Gastrocnemius medialis (tissue), 4 donors: ENCODE data around the gene KRT13. TPM values are rescaled to one million over a fixed set of nuclear protein-coding genes. Genes with fewer than 3 reads are reported as not detected.

Experiments
- ATAC-seq, 2 donors: fragments of 150-250 bp; one replicate each; pipeline ENCODE4 v1.9.1; 2016
- DNase-seq, 2 donors: peaks; one replicate each; pipeline ENCODE4 v3.0.0-alpha.2; 2019
- H3K27ac ChIP-seq, 4 donors: fragments of 200-600 bp; sonication (generic); 1 replicate in 1 of 4; 2 replicates in 3 of 4; pipeline ENCODE4 v1.5.1; 2016 to 2018; ENCODE audit warnings: mild to moderate bottlenecking in 2 of 4, moderate library complexity in 1 of 4
- H3K27me3 ChIP-seq, 3 donors: fragments of 200-600 bp; sonication (generic) in 2 of 3; 1 replicate in 1 of 3; 2 replicates in 2 of 3; pipeline versions ENCODE4 v1.5.1 to v1.6.0; 2016 to 2019; ENCODE audit warnings: mild to moderate bottlenecking in 1 of 3, moderate library complexity in 1 of 3
- H3K36me3 ChIP-seq, 2 donors: fragments of 200-600 bp; sonication (generic) in 1 of 2; one replicate each; pipeline ENCODE4 v1.5.1; 2017 to 2018
- H3K4me1 ChIP-seq, 2 donors: fragments of 200-600 bp; sonication (generic) in 1 of 2; one replicate each; pipeline ENCODE4 v1.5.1; 2016 to 2017; ENCODE audit warnings: mild to moderate bottlenecking in 2 of 2
- H3K4me3 ChIP-seq, 4 donors: fragments of 200-600 bp; sonication (generic) in 3 of 4; 1 replicate in 1 of 4; 2 replicates in 3 of 4; pipeline ENCODE4 v1.5.1; 2016 to 2019; ENCODE audit warnings: mild to moderate bottlenecking in 2 of 4
- H3K9me3 ChIP-seq, 3 donors: fragments of 200-600 bp; sonication (generic) in 2 of 3; 1 replicate in 1 of 3; 2 replicates in 2 of 3; pipeline ENCODE4 v1.5.1; 2016 to 2019
- POLR2A ChIP-seq, 2 donors: fragments of 450-650 bp; IDR thresholded peaks; one replicate each; pipeline ENCODE4 v1.6.1; 2017; ENCODE audit warnings: antibody characterized with exemption in 2 of 2, mild to moderate bottlenecking in 2 of 2, moderate library complexity in 2 of 2
- in situ Hi-C, 4 donors: fragments of 200-750 bp; cut with MboI; loops; one replicate each; pipeline versions ENCODE4 v1.15.0 to v1.8.0; 2017; ENCODE audit warnings: low sequenced_read_pairs in 4 of 4
- intact Hi-C: fragments of 100-400 bp; cut with DNase I; formaldehyde crosslinking; loops from one replicate; pipeline ENCODE4 v1.15.1; 2023; ENCODE audit warnings: low total_unique reads
- total RNA-seq, 4 donors: library from RNA; depleted of rRNA; stranded (reverse); fragments of >200 nt; gene quantifications; one replicate each; pipeline versions ENCODE4 v1.1.0 to v1.2.3, GENCODE V29; 2016
- TF ChIP-seq, protein P1 (sequence below), 5 experiments: fragments of 450-650 bp in 3 of 5; fragments of 200-600 bp in 2 of 5; sonication (generic) in 2 of 5; IDR thresholded peaks in 4 of 5; conservative IDR thresholded peaks in 1 of 5; 1 replicate in 4 of 5; 2 replicates in 1 of 5; pipeline ENCODE4 v1.5.1; 2016 to 2019; ENCODE audit warnings: antibody characterized with exemption in 5 of 5, mild to moderate bottlenecking in 3 of 5, moderate library complexity in 3 of 5

The KRT13 gene
- total RNA-seq, 4 donors from 2014 or later = not detected

DNA sequence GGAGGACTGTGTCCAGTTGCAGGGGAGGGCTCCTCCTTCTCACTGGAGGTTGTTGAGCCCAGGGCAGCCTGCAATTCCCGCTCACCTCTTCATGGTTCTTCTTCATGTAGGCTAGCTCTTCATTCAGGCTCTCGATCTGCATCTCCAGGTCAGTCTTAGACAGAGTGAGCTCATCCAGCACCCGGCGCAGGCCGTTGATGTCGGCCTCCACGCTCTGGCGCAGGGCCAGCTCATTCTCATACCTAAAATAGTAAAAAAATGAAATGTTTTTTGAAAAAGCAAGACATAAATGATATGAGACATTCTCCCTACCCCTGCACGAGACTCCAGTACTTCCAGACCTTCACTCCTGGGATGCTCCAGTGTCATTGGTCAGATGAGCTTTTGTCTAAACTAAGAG is 2.2 kb downstream of the KRT13 start:
- in situ Hi-C loops (no loop called here), intact Hi-C loops (no loop called here)
- H3K27ac ChIP-seq = no peak overlapping the region
- H3K27me3 ChIP-seq = no peaks in the 10 kb centered on the region
- no peaks in the 10 kb centered on the region for H3K4me1 ChIP-seq
- H3K9me3 ChIP-seq = no peaks in the 10 kb centered on the region
- TF ChIP-seq, protein P1, sequence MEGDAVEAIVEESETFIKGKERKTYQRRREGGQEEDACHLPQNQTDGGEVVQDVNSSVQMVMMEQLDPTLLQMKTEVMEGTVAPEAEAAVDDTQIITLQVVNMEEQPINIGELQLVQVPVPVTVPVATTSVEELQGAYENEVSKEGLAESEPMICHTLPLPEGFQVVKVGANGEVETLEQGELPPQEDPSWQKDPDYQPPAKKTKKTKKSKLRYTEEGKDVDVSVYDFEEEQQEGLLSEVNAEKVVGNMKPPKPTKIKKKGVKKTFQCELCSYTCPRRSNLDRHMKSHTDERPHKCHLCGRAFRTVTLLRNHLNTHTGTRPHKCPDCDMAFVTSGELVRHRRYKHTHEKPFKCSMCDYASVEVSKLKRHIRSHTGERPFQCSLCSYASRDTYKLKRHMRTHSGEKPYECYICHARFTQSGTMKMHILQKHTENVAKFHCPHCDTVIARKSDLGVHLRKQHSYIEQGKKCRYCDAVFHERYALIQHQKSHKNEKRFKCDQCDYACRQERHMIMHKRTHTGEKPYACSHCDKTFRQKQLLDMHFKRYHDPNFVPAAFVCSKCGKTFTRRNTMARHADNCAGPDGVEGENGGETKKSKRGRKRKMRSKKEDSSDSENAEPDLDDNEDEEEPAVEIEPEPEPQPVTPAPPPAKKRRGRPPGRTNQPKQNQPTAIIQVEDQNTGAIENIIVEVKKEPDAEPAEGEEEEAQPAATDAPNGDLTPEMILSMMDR (IDR thresholded peaks at IDR 0.05 in 4 of 5, conservative IDR thresholded peaks at IDR 0.05 in 1 of 5) = no peak
- TF ChIP-seq POLR2A (IDR thresholded peaks at IDR 0.05) = no peak
- no peak overlapping the region for H3K4me3 ChIP-seq
- DNase-seq (no peak), ATAC-seq (no peak)
- H3K36me3 ChIP-seq = no peaks in the 10 kb centered on the region

DNA sequence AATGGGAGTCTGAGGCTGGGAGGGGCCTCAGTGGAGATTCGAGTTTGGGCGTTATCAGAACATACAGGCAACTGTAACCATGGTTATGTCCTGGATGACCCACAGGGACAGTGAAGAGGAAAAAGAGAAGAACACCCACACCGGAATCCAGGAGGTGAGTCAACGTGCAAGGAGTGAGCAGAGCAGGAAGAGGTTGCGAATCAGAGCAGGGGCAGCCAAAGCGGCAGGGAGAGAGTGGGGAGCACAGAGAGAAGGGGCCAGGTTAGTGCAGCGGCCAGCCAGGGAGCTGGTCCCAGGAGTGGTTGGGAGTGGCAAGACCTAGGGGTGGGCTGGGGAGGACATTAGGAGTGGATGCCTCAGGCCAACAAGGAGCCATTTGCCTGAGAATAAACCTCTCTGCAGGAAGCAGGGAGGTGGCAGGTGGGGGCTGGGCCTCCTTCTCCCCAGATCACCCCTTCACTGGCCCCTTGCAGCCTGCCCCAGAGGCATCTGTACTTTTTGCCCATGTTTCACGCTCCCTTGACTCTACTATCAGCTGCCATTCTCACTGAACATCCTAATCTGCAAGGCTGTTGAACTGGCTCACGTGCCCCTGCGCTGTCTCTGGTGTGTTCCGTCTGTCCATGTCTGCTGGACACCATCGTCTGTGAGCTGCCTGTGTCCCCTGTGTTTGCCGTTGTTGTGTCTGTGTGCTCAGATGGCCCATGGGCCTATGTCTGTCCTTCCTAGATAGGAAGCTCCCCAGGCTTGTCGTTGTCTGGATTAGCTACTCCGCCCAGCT is 5.1 kb downstream of the KRT13 start:
- Histone ChIP-seq H3K4me3 (no peak overlapping the region), H3K27me3 (no peaks in the 10 kb centered on the region), H3K4me1 (no peaks in the 10 kb centered on the region), H3K27ac (no peak overlapping the region), H3K36me3 (no peaks in the 10 kb centered on the region), H3K9me3 (no peaks in the 10 kb centered on the region)
- intact Hi-C loops (no loop called here), in situ Hi-C loops (no loop called here)
- ATAC-seq (no peak), DNase-seq (no peak)
- TF ChIP-seq POLR2A (IDR thresholded peaks at IDR 0.05) = no peak

DNA sequence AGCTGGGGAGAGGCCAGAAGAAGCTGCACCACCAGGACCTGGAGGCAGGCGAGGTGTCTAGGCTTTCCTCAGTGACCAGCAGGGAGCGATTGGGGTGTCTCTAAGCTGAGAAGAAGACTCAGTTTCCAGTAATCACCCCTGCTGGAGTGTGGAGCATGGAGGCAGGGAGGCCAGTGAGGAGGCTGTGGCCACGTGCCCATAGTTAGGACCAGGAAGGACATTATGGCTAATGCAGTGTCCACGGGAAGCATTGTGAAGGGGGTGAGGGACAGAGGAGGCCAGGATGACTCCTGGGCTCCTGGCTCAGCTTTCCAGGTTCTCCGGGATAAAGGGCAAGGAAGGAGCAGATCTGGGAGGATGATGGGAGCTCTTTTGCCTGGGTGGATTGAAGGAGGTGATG is 5.7 kb downstream of the KRT13 start:
- in situ Hi-C loops (loop anchor here in 1 of 4 donors (25.0 kb wide), 1 partner anchor 587 kb away; no protein-coding TSS in a partner anchor), intact Hi-C loops (no loop called here)
- H3K36me3 ChIP-seq = no peaks in the 10 kb centered on the region
- no peak overlapping the region for H3K27ac ChIP-seq
- no peaks in the 10 kb centered on the region for H3K9me3 ChIP-seq
- DNase-seq (no peak), ATAC-seq (no peak)
- no peak for TF ChIP-seq POLR2A (IDR thresholded peaks at IDR 0.05)
- TF ChIP-seq, protein P1 (IDR thresholded peaks at IDR 0.05 in 4 of 5, conservative IDR thresholded peaks at IDR 0.05 in 1 of 5) = no peak
- H3K4me3 ChIP-seq = no peak overlapping the region
- no peaks in the 10 kb centered on the region for H3K27me3 ChIP-seq
- no peaks in the 10 kb centered on the region for H3K4me1 ChIP-seq

DNA sequence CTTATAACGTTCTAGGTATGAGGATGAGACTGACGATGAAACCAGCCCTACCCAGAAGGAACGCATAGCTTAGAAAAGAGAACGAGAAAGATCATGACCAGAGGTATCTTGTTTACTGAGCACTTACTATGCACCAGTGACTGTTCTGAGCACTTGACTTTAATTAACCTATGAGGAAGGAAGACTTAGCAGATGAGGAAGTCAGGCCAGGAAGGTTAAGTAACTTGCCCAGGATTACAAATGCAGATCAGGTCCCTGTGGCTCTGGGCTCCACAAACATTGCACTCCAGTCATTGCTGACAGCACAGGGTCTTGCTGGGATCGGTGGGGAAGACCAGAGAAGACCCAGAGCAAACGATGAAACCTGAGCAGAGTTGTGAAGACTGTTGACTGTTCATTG is 7.1 kb downstream of the KRT13 start:
- Histone ChIP-seq H3K27me3 (no peaks in the 10 kb centered on the region), H3K4me3 (no peak overlapping the region), H3K36me3 (no peaks in the 10 kb centered on the region), H3K27ac (no peak overlapping the region), H3K4me1 (no peaks in the 10 kb centered on the region), H3K9me3 (no peaks in the 10 kb centered on the region)
- TF ChIP-seq, protein P1 (IDR thresholded peaks at IDR 0.05 in 4 of 5, conservative IDR thresholded peaks at IDR 0.05 in 1 of 5) = no peak
- TF ChIP-seq POLR2A (IDR thresholded peaks at IDR 0.05) = no peak
- ATAC-seq (no peak), DNase-seq (no peak)
- intact Hi-C loops = no loop called here
- in situ Hi-C loops = loop anchor here in 1 of 4 donors (25.0 kb wide), 1 partner anchor 586 kb away; no protein-coding TSS in a partner anchor

DNA sequence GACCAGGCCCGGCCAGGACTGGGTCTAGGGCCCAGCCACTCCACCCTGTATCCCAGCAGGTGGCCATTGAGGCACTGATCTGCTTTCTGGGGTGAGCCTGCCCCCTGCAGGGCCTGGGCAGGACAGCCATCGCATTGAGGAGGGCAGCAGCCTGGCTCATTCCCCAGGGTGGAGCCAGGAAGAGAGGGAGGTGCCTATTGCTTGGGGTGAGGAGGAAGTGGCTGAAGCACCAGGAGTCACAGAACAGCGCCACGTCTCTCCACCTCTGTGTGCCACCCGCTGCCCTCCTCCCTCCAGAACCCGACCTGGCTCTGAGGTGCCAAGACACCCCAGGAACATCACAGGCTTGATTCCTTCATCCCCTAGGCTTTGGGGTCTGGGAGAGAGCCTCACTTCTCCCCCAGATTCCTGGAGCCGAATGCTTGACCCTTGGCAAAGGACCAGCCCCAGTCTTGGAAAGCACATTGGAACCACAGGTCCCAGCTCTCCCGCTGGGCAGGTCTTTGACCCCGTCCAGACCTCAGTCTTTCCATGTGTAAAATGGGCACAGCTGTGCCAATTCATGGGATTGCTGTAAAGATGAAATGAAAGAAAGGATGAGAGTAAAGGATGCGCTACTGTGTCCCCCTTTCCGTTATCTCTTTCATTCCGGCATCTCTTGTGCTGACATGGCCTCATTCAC is 8.5 kb downstream of the KRT13 start:
- H3K27ac ChIP-seq = no peak overlapping the region
- intact Hi-C loops = loop anchor here (2.0 kb wide), 1 partner anchor 588 kb away; no protein-coding TSS in a partner anchor
- peak; percentile 36 to 55 for ATAC-seq

More for the DNA sequence above, 8.5 kb downstream of the KRT13 start:
- Histone ChIP-seq H3K4me1 (no peaks in the 10 kb centered on the region), H3K27me3 (no peaks in the 10 kb centered on the region), H3K36me3 (no peaks in the 10 kb centered on the region), H3K4me3 (no peak overlapping the region), H3K9me3 (no peaks in the 10 kb centered on the region)
- DNase-seq = peak; percentile 22 to 48
- no peak for TF ChIP-seq POLR2A (IDR thresholded peaks at IDR 0.05)
- TF ChIP-seq, protein P1 (IDR thresholded peaks at IDR 0.05 in 4 of 5, conservative IDR thresholded peaks at IDR 0.05 in 1 of 5) = peak in 4 of 5 experiments; percentile 40 to 57 (median 55)
- in situ Hi-C loops = loop anchor here in 1 of 4 donors (25.0 kb wide), 1 partner anchor 585 kb away; no protein-coding TSS in a partner anchor
